Panc1 (cell line): ENCODE results near the gene RHEB. TPM values are rescaled to one million over a fixed set of nuclear protein-coding genes. Genes with fewer than 3 reads are reported as not detected.

Experiments
- ATAC-seq: fragments of 200-7000 bp; cut with Tn5 transposase; 2 replicates; pipeline ENCODE4 v1.9.1; 2020; ENCODE audit warnings: mild to moderate bottlenecking, moderate library complexity
- BruUV-seq: library from RNA; stranded (reverse); fragments of 400-500 nt; replicated peaks from 2 replicates; lab custom pipeline; 2021; lab: Mats Ljungman, UMichigan
- CTCF ChIA-PET: fragments of 300-600 bp; sonication (Branson Sonifier 250); formaldehyde crosslinking; loops from one replicate; lab custom pipeline; 2022; ENCODE audit warnings: antibody characterized with exemption; lab: Charles Lee
- POLR2A ChIA-PET: fragments of 300-600 bp; sonication (Branson Sonifier 250); formaldehyde crosslinking; loops from one replicate; lab custom pipeline; 2022; ENCODE audit warnings: antibody characterized with exemption; lab: Charles Lee
- DNase-seq: peaks from one replicate; pipeline ENCODE4 v3.0.0-alpha.2; 2010; ENCODE audit warnings: low read depth, low spot score
- H3K27ac ChIP-seq: 2 replicates; pipeline ENCODE4 v1.5.1; 2011; ENCODE audit warnings: mild to moderate bottlenecking, low read length, inconsistent platforms
- H3K27me3 ChIP-seq: fragments of 200-500 bp; sonication (Bioruptor generic); 2 replicates; pipeline ENCODE4 v1.6.0; 2014; ENCODE audit warnings: low read length, inconsistent platforms; ENCODE audit not compliant: control insufficient read depth, insufficient read depth
- H3K36me3 ChIP-seq: fragments of 200-500 bp; sonication (Bioruptor generic); 2 replicates; pipeline ENCODE4 v1.5.1; 2014; ENCODE audit warnings: inconsistent platforms, mild to moderate bottlenecking, low read length, moderate library complexity; ENCODE audit not compliant: control insufficient read depth, insufficient read depth
- H3K4me1 ChIP-seq: 2 replicates; pipeline ENCODE4 v1.5.1; 2011; ENCODE audit warnings: inconsistent platforms, mild to moderate bottlenecking, low read length, moderate library complexity; ENCODE audit not compliant: control insufficient read depth, insufficient read depth
- H3K4me3 ChIP-seq, 2 experiments: 2 replicates each; pipeline ENCODE4 v1.5.1; 2011 to 2012; ENCODE audit warnings: low read depth in 2 of 2, low read length in 2 of 2, mild to moderate bottlenecking in 2 of 2, inconsistent platforms in 1 of 2, moderate library complexity in 1 of 2
- H3K9me3 ChIP-seq: fragments of 200-500 bp; sonication (Bioruptor generic); 2 replicates; pipeline ENCODE4 v1.5.1; 2014; ENCODE audit warnings: low read depth, mild to moderate bottlenecking, inconsistent platforms, low read length, moderate library complexity; ENCODE audit not compliant: control insufficient read depth, insufficient read depth
- POLR2AphosphoS5 ChIP-seq: IDR thresholded peaks from 2 replicates; pipeline ENCODE4 v1.6.1; 2012; ENCODE audit warnings: mild to moderate bottlenecking, low read depth, low read length, moderate library complexity
- REST ChIP-seq, 2 experiments: IDR thresholded peaks; 2 replicates each; pipeline ENCODE4 v1.6.1; 2011 to 2012; ENCODE audit warnings: low read depth in 2 of 2, control low read depth in 1 of 2, low read length in 1 of 2, mild to moderate bottlenecking in 1 of 2, moderate library complexity in 1 of 2; ENCODE audit not compliant: insufficient read depth in 1 of 2
- SIN3A ChIP-seq: IDR thresholded peaks from 2 replicates; pipeline ENCODE4 v1.6.1; 2012; ENCODE audit warnings: low read depth, mild to moderate bottlenecking, low read length, moderate library complexity, borderline replicate concordance; ENCODE audit not compliant: insufficient read depth
- TCF7L2 ChIP-seq: IDR thresholded peaks from 2 replicates; pipeline ENCODE4 v1.6.1; 2011; ENCODE audit warnings: mild to moderate bottlenecking, low read depth, low read length, inconsistent platforms
- in situ Hi-C: cut with HindIII; loops from 2 replicates; pipeline ENCODE4 v1.10.0; 2016; ENCODE audit warnings: low sequenced_read_pairs, low pct_unique_long_range_greater_than_20kb
- intact Hi-C: fragments of 100-400 bp; cut with micrococcal nuclease; formaldehyde crosslinking; loops from one replicate; pipeline ENCODE4 v1.10.0; 2022; ENCODE audit not compliant: unreplicated experiment
- total RNA-seq: library from RNA; stranded (reverse); gene quantifications from one replicate; pipeline ENCODE4 v1.2.1, GENCODE V29; 2021; ENCODE audit not compliant: unreplicated experiment
- TF ChIP-seq, protein P1 (sequence below): fragments of 450-650 bp; IDR thresholded peaks from 2 replicates; pipeline ENCODE4 v1.5.1; 2017; ENCODE audit warnings: mild to moderate bottlenecking

Gene RHEB
- total RNA-seq, 1 experiment from 2014 or later = 259 TPM

DNA sequence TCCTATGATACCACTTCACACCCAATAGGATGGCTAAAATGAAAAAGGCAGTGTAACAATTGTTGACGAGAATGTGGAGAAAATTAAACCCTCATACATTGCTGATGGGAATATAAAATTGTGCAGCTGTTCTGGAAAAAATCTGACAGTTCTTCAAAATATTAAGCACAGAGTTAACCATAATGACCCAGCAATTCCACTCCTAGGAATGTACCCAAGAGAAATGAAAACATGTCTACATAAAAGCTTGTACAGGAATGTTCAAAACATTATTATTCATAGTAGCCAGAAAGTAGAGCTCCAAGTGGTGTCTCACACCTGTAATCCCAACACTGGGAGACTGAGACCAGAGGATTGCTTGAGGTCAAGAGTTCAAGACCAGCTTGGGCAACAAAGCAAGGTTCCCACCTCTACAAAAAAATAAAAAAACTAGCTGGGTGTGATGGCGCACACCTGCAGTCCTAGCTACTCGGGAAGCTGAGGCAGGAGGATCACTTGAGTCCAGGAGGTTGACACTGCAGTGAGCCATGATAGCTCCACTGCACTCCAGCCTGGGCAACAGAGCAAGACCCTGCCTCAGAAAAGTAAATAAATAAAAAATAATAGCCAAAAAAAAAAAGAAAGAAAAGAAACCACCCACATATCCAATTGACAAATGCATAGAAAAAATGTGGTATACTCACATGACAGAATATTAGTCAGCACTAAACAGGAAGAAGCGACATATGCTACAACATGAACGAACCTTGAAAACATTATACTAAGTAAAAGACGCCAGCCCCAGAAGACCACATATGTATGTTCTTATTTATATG is 5.0 kb downstream of the RHEB start:
- ChIA-PET CTCF (no interaction called here), POLR2A (no interaction called here)
- TF ChIP-seq, protein P1, sequence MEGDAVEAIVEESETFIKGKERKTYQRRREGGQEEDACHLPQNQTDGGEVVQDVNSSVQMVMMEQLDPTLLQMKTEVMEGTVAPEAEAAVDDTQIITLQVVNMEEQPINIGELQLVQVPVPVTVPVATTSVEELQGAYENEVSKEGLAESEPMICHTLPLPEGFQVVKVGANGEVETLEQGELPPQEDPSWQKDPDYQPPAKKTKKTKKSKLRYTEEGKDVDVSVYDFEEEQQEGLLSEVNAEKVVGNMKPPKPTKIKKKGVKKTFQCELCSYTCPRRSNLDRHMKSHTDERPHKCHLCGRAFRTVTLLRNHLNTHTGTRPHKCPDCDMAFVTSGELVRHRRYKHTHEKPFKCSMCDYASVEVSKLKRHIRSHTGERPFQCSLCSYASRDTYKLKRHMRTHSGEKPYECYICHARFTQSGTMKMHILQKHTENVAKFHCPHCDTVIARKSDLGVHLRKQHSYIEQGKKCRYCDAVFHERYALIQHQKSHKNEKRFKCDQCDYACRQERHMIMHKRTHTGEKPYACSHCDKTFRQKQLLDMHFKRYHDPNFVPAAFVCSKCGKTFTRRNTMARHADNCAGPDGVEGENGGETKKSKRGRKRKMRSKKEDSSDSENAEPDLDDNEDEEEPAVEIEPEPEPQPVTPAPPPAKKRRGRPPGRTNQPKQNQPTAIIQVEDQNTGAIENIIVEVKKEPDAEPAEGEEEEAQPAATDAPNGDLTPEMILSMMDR = no peak
- TF ChIP-seq SIN3A (no peak), REST (IDR thresholded peaks at IDR 0.05; ENCODE audit: insufficient read depth in 1 of 2, low read depth in 2 of 2, low read length in 1 of 2) (no peak), POLR2AphosphoS5 (no peak), TCF7L2 (no peak)
- BruUV-seq = no TSS peak
- no peak for DNase-seq
- Histone ChIP-seq H3K4me1 (peaks cover 60% of the 10 kb centered on the region), H3K27me3 (no peaks in the 10 kb centered on the region), H3K36me3 (peaks cover 3% of the 10 kb centered on the region; the same call in 1 of the 2 replicates), H3K27ac (peak overlapping the region; percentile 78), H3K9me3 (no peaks in the 10 kb centered on the region), H3K4me3 (no peak overlapping the region)
- in situ Hi-C loops = no loop called here
- ATAC-seq = no peak
- intact Hi-C loops = loop anchor here (5.0 kb wide), 1 partner anchor 52 kb away; no protein-coding TSS in a partner anchor

DNA sequence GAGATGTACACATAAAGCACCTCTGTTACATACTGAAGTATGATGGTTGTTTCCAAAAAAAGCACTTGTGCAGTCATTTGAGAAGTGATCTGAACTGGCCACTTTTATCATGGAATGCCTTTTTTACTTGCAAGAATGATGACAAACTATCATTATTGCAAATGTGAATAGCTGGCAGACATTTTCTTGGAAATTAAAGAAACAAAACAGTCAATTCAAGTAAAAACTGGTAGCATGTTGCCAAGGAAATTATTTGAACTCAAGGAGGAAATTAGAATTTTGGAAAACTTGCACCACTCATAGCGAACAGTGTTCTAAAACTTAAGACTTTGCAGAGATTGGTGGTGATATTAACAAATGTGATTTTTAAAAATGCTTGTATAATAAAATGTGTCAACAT is 6.6 kb downstream of the RHEB start:
- CTCF ChIA-PET = no interaction called here
- BruUV-seq = TSS peak; percentile 0

More for the DNA sequence above, 6.6 kb downstream of the RHEB start:
- Histone ChIP-seq H3K4me3 (no peak overlapping the region), H3K27ac (no peak overlapping the region), H3K36me3 (no peaks in the 10 kb centered on the region; the same call in 1 of the 2 replicates), H3K4me1 (peaks cover 70% of the 10 kb centered on the region), H3K9me3 (no peaks in the 10 kb centered on the region), H3K27me3 (no peaks in the 10 kb centered on the region)
- intact Hi-C loops = no loop called here
- POLR2A ChIA-PET = interaction anchor here (0.7 kb wide), 1 partner anchor 8 kb away, joined by 4 read pairs; no protein-coding TSS in a partner anchor
- ATAC-seq (no peak), DNase-seq (no peak)
- in situ Hi-C loops = no loop called here
- TF ChIP-seq REST (IDR thresholded peaks at IDR 0.05; ENCODE audit: insufficient read depth in 1 of 2, low read depth in 2 of 2, low read length in 1 of 2) (no peak), SIN3A (no peak), TCF7L2 (no peak), POLR2AphosphoS5 (no peak)
- TF ChIP-seq, protein P1 = no peak
